ENCODE measurements around the gene MTHFD2L.

DNA sequence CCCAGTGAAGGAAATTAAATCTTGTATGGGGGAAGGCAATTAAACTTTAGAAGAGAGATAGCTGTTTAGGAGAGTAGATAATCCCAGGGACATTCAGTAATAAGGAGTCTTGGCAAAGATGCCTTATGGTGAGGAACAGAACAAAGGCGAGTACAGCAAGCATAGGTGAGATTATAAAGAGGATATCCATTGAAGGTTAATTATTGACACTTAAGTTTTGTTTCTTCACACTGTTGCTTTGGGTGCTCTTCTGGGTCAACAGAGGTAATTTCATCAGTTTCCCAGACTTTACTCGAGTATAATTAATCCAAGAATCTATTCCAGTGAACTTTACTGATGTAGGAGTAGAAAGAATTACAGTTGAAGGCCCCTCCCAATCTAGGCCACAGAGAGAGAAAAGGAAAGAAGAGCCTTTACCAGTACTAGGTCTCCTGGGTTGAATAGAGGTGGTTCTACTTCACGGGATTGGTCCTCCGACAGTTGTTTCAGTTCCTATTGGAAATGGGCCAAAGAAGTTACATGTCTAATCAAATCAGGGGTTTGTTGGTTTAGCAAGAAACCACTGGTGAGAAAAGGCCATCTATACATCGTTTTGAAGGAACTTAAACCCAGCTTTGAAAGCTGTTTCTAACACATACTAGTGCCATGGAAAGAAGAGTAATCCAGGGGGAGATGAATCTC lies 177.6 kb downstream of the MTHFD2L start:
- TF ChIP-seq, protein P1, sequence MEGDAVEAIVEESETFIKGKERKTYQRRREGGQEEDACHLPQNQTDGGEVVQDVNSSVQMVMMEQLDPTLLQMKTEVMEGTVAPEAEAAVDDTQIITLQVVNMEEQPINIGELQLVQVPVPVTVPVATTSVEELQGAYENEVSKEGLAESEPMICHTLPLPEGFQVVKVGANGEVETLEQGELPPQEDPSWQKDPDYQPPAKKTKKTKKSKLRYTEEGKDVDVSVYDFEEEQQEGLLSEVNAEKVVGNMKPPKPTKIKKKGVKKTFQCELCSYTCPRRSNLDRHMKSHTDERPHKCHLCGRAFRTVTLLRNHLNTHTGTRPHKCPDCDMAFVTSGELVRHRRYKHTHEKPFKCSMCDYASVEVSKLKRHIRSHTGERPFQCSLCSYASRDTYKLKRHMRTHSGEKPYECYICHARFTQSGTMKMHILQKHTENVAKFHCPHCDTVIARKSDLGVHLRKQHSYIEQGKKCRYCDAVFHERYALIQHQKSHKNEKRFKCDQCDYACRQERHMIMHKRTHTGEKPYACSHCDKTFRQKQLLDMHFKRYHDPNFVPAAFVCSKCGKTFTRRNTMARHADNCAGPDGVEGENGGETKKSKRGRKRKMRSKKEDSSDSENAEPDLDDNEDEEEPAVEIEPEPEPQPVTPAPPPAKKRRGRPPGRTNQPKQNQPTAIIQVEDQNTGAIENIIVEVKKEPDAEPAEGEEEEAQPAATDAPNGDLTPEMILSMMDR (IDR thresholded peaks at IDR 0.05), result no peak
- TF ChIP-seq POLR2A (IDR thresholded peaks at IDR 0.05), result no peak
- no peak for TF ChIP-seq EP300 (IDR thresholded peaks at IDR 0.05)
